ENCODE data around the gene ATAD5. TPM values are rescaled to one million over a fixed set of nuclear protein-coding genes. Genes with fewer than 3 reads are reported as not detected.

The ATAD5 gene
- total RNA-seq, 4 donors from 2014 or later: 0.75 to 2.7 (median 1.2) TPM

- 93 to 100% methylated on average over 1 of the region's 1 CpG for WGBS, 2 donors (ENCODE audit: low coverage in 1 of 2)
- no peak for TF ChIP-seq POLR2A (IDR thresholded peaks at IDR 0.05)
- TF ChIP-seq CTCF (IDR thresholded peaks at IDR 0.05): no peak
- TF ChIP-seq POLR2AphosphoS5 (IDR thresholded peaks at IDR 0.05): no peak
- TF ChIP-seq EP300 (IDR thresholded peaks at IDR 0.05; ENCODE audit: low read depth): no peak
- no peak for DNase-seq
- intact Hi-C loops (cut with DNase I; ENCODE audit: low total_unique reads) (no loop called here), in situ Hi-C loops (cut with MboI; ENCODE audit: low pct_ligation_motif_present in 1 of 4, low pct_unique_long_range_greater_than_20kb in 1 of 4, low sequenced_read_pairs in 3 of 4) (no loop called here)
- Histone ChIP-seq H3K9me3 (no peaks in the 10 kb centered on the region), H3K27ac (no peak overlapping the region), H3K27me3 (no peaks in the 10 kb centered on the region), H3K4me1 (no peaks in the 10 kb centered on the region), H3K36me3 (no peaks in the 10 kb centered on the region), H3K4me3 (no peak overlapping the region)
Observed at GRCh38 chr17:30864636-30865035, 32.9 kb downstream of the ATAD5 start.

- Histone ChIP-seq H3K36me3 (no peaks in the 10 kb centered on the region), H3K4me1 (no peaks in the 10 kb centered on the region), H3K4me3 (no peak overlapping the region), H3K27ac (no peak overlapping the region), H3K27me3 (no peaks in the 10 kb centered on the region), H3K9me3 (no peaks in the 10 kb centered on the region)
- WGBS, 2 donors (ENCODE audit: low coverage in 1 of 2): 84 to 91% methylated on average over 5 to 6 of the region's 6 CpGs
- TF ChIP-seq EP300 (IDR thresholded peaks at IDR 0.05; ENCODE audit: low read depth): no peak
- no peak for TF ChIP-seq POLR2A (IDR thresholded peaks at IDR 0.05)
- no peak for TF ChIP-seq POLR2AphosphoS5 (IDR thresholded peaks at IDR 0.05)
- no peak for TF ChIP-seq CTCF (IDR thresholded peaks at IDR 0.05)
- in situ Hi-C loops (cut with MboI; ENCODE audit: low pct_ligation_motif_present in 1 of 4, low pct_unique_long_range_greater_than_20kb in 1 of 4, low sequenced_read_pairs in 3 of 4): no loop called here
- DNase-seq: no peak
- intact Hi-C loops (cut with DNase I; ENCODE audit: low total_unique reads): no loop called here
Observed at GRCh38 chr17:30869005-30869404, 37.2 kb downstream of the ATAD5 start.

- in situ Hi-C loops (cut with MboI; ENCODE audit: low pct_ligation_motif_present in 1 of 4, low pct_unique_long_range_greater_than_20kb in 1 of 4, low sequenced_read_pairs in 3 of 4): no loop called here
- H3K27me3 ChIP-seq: no peaks in the 10 kb centered on the region
- H3K4me3 ChIP-seq: no peak overlapping the region
- no peak for TF ChIP-seq EP300 (IDR thresholded peaks at IDR 0.05; ENCODE audit: low read depth)
- TF ChIP-seq POLR2A (IDR thresholded peaks at IDR 0.05): no peak
- TF ChIP-seq POLR2AphosphoS5 (IDR thresholded peaks at IDR 0.05): no peak
- no peak for TF ChIP-seq CTCF (IDR thresholded peaks at IDR 0.05)
- H3K4me1 ChIP-seq: no peaks in the 10 kb centered on the region
- no peaks in the 10 kb centered on the region for H3K9me3 ChIP-seq
- 96% methylated on average over 5 of the region's 5 CpGs; no CpG with 5 or more reads in 1 of the 2 donors for WGBS, 2 donors (ENCODE audit: low coverage in 1 of 2)
- no peaks in the 10 kb centered on the region for H3K36me3 ChIP-seq
- H3K27ac ChIP-seq: no peak overlapping the region
- no peak for DNase-seq
- intact Hi-C loops (cut with DNase I; ENCODE audit: low total_unique reads): no loop called here
Observed at GRCh38 chr17:30886187-30886586, 54.4 kb downstream of the ATAD5 start.

GRCh38 chr17:30894236-30894635 lies 62.5 kb downstream of the ATAD5 start:
- no peak overlapping the region for H3K27ac ChIP-seq
- intact Hi-C loops (cut with DNase I; ENCODE audit: low total_unique reads) (no loop called here), in situ Hi-C loops (cut with MboI; ENCODE audit: low pct_ligation_motif_present in 1 of 4, low pct_unique_long_range_greater_than_20kb in 1 of 4, low sequenced_read_pairs in 3 of 4) (no loop called here)
- WGBS, 2 donors (ENCODE audit: low coverage in 1 of 2): 90 to 97% methylated on average over 3 of the region's 3 CpGs
- peaks cover 0 to 21% (median 1%) of the 10 kb centered on the region in 4 donors for H3K36me3 ChIP-seq
- no peaks in the 10 kb centered on the region for H3K27me3 ChIP-seq
- TF ChIP-seq CTCF (IDR thresholded peaks at IDR 0.05) (no peak), POLR2AphosphoS5 (IDR thresholded peaks at IDR 0.05) (no peak), EP300 (IDR thresholded peaks at IDR 0.05; ENCODE audit: low read depth) (no peak), POLR2A (IDR thresholded peaks at IDR 0.05) (no peak)
- no peaks in the 10 kb centered on the region for H3K9me3 ChIP-seq
- H3K4me1 ChIP-seq: no peaks in the 10 kb centered on the region
- H3K4me3 ChIP-seq: no peak overlapping the region
- DNase-seq: no peak
